ENCODE data around the gene NCAPH2.

Gene NCAPH2

DNA sequence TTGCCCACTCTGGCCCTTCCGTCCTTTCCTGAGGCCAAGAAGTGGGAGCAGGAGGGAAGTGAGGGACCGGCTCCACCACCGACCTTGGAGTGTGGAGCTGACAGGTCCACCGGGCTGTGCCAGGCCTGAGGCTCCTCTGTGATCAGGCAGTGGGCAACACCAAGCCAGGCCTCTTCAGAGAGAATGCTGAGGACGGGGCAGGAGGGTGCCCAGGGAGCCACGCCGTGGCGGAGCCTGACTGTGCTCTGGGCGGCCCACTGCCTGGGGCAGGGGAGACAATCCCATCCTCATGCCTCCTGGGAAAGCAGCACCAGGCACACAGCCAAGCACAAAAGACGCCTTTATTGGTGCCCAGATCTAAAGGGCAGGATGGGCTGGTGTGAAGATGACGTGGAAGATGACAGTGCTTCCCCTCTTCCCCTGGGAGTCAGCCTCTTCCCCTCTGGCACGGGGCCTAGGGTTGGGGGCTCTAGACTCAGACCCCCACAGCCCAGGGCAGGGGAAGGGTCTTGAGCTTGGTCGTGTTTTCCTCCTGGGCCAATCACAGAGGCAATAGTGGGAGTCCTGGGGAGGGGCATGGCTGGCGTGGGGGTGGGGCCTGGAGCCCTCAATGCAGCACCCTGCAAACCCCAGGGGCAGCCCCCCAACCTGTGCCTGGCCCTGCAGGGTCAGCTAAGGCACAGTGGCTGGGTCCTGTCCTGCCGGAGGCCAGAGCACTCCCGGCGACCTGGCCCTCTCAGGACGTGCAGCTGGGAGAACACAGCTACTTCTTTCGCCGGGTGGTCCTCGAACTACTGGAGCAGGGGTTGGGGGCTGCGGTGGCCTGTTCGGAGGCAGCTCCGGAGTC is 5.2 kb upstream of the NCAPH2 start:
- CTCF ChIA-PET = interaction anchor here (0.6 to 1.1 kb wide), 2 partner anchors 23 to 64 kb away, joined by 3 to 5 read pairs; partner anchors contain the start of gene SCO2

DNA sequence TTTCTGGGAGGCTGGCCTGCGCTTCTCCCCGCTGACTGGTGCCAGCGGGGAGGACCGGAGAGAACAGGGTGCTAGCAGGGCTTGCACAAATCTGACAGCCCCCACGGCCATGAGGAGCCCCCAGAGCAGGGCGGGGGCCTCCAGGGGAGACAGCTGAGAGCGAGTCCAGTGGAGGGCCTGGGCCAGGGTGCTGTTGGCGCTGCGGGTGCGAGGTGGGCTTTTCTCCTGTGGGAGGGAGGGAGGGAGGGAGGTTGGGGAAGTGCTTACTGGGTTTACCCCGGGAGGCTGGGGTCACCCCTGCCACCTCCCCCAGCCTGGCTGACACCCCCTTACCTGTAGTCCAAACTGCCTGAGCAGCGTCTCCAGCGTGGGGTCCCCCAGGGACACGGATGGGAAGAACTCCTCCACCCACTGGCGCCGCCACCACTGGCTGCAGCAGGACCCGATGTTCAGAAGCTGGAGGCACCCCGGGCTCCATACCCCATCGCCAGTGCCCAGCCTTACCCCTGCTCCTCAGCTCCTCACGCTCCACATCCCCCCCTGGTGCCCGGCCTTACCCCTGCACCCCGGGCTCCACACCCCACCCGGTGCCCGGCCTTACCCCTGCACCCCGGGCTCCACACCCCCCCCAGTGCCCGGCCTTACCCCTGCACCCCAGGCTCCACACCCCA is 4.4 kb upstream of the NCAPH2 start:
- ChIA-PET CTCF (no interaction called here), POLR2A (interaction anchor here (3.3 kb wide), 1 partner anchor 22 kb away, joined by 12 read pairs; the partner anchor contains the start of gene SCO2)
- Histone ChIP-seq H3K4me1 (ENCODE audit: control insufficient read depth, insufficient read depth, low read length) (peaks cover 3% of the 10 kb centered on the region), H3K27ac (ENCODE audit: extremely low read depth, low read depth, low read length) (no peak overlapping the region), H3K9me3 (ENCODE audit: control insufficient read depth, insufficient read depth, low read depth, low read length) (no peaks in the 10 kb centered on the region), H3K4me3 (ENCODE audit: low read depth, low read length) (no peak overlapping the region), H3K36me3 (ENCODE audit: control insufficient read depth in 2 of 2, insufficient read depth in 1 of 2, low read length in 2 of 2) (peaks cover 0 to 37% of the 10 kb centered on the region in 2 experiments; a peak in 1 of 3 replicates)
- TF ChIP-seq, protein P1, sequence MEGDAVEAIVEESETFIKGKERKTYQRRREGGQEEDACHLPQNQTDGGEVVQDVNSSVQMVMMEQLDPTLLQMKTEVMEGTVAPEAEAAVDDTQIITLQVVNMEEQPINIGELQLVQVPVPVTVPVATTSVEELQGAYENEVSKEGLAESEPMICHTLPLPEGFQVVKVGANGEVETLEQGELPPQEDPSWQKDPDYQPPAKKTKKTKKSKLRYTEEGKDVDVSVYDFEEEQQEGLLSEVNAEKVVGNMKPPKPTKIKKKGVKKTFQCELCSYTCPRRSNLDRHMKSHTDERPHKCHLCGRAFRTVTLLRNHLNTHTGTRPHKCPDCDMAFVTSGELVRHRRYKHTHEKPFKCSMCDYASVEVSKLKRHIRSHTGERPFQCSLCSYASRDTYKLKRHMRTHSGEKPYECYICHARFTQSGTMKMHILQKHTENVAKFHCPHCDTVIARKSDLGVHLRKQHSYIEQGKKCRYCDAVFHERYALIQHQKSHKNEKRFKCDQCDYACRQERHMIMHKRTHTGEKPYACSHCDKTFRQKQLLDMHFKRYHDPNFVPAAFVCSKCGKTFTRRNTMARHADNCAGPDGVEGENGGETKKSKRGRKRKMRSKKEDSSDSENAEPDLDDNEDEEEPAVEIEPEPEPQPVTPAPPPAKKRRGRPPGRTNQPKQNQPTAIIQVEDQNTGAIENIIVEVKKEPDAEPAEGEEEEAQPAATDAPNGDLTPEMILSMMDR (tag by site-specific recombination; IDR thresholded peaks at IDR 0.05) = 0 out of 2 replicates have a peak, but pooled peaks have one; percentile 24
- TF ChIP-seq SCRT2 (tag by site-specific recombination; IDR thresholded peaks at IDR 0.05) (no peak), ZNF350 (tag by site-specific recombination; IDR thresholded peaks at IDR 0.05) (no peak)

More for the DNA sequence above, 5.2 kb upstream of the NCAPH2 start:
- TF ChIP-seq ZNF132 (tag by site-specific recombination; IDR thresholded peaks at IDR 0.05; ENCODE audit: borderline replicate concordance) = no peak
- TF ChIP-seq ZNF791 (tag by site-specific recombination; IDR thresholded peaks at IDR 0.05) = no peak
- no peak for TF ChIP-seq ZNF529 (tag by site-specific recombination; IDR thresholded peaks at IDR 0.05; ENCODE audit: insufficient replicate concordance)
- TF ChIP-seq ZNF658 (tag by site-specific recombination; IDR thresholded peaks at IDR 0.05) = no peak
- no peak for TF ChIP-seq ZNF404 (tag by site-specific recombination; IDR thresholded peaks at IDR 0.05)
- TF ChIP-seq, protein P2, sequence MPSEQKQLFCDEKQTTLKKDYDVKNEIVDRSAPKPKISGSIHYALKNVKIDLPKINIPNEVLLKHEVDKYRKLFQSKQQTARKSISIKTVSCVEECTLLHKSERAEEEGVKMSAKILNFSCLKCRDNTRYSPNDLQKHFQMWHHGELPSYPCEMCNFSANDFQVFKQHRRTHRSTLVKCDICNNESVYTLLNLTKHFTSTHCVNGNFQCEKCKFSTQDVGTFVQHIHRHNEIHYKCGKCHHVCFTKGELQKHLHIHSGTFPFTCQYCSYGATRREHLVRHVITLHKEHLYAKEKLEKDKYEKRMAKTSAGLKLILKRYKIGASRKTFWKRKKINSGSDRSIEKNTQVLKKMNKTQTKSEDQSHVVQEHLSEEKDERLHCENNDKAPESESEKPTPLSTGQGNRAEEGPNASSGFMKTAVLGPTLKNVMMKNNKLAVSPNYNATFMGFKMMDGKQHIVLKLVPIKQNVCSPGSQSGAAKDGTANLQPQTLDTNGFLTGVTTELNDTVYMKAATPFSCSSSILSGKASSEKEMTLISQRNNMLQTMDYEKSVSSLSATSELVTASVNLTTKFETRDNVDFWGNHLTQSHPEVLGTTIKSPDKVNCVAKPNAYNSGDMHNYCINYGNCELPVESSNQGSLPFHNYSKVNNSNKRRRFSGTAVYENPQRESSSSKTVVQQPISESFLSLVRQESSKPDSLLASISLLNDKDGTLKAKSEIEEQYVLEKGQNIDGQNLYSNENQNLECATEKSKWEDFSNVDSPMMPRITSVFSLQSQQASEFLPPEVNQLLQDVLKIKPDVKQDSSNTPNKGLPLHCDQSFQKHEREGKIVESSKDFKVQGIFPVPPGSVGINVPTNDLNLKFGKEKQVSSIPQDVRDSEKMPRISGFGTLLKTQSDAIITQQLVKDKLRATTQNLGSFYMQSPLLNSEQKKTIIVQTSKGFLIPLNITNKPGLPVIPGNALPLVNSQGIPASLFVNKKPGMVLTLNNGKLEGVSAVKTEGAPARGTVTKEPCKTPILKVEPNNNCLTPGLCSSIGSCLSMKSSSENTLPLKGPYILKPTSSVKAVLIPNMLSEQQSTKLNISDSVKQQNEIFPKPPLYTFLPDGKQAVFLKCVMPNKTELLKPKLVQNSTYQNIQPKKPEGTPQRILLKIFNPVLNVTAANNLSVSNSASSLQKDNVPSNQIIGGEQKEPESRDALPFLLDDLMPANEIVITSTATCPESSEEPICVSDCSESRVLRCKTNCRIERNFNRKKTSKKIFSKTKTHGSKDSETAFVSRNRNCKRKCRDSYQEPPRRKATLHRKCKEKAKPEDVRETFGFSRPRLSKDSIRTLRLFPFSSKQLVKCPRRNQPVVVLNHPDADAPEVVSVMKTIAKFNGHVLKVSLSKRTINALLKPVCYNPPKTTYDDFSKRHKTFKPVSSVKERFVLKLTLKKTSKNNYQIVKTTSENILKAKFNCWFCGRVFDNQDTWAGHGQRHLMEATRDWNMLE (tag by site-specific recombination; conservative IDR thresholded peaks at IDR 0.05; ENCODE audit: low read depth) = no peak
- no peak for TF ChIP-seq ZBTB7A (tag by site-specific recombination; IDR thresholded peaks at IDR 0.05; ENCODE audit: low read depth)
- TF ChIP-seq KLF7 (tag by site-specific recombination; IDR thresholded peaks at IDR 0.05; ENCODE audit: borderline replicate concordance) = no peak
- no peak for TF ChIP-seq ZNF114 (tag by site-specific recombination; IDR thresholded peaks at IDR 0.05)
- TF ChIP-seq ZNF37A (tag by site-specific recombination; IDR thresholded peaks at IDR 0.05) = no peak
- TF ChIP-seq ZNF768 (tag by site-specific recombination; IDR thresholded peaks at IDR 0.05) = no peak
- TF ChIP-seq, protein P3, sequence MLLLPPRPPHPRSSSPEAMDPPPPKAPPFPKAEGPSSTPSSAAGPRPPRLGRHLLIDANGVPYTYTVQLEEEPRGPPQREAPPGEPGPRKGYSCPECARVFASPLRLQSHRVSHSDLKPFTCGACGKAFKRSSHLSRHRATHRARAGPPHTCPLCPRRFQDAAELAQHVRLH (tag by site-specific recombination; IDR thresholded peaks at IDR 0.05) = no peak
- no peak for TF ChIP-seq ZNF302 (tag by site-specific recombination; IDR thresholded peaks at IDR 0.05; ENCODE audit: low read depth)
- TF ChIP-seq ZFP41 (tag by site-specific recombination; IDR thresholded peaks at IDR 0.05; ENCODE audit: borderline replicate concordance) = no peak
- TF ChIP-seq TCF7L2 (IDR thresholded peaks at IDR 0.05; ENCODE audit: borderline replicate concordance, low read depth, low read length) = no peak
- no peak for TF ChIP-seq ZNF23 (tag by site-specific recombination; IDR thresholded peaks at IDR 0.05; ENCODE audit: borderline replicate concordance)
- H3K4me1 ChIP-seq (ENCODE audit: control insufficient read depth, insufficient read depth, low read length) = peaks cover 3% of the 10 kb centered on the region
- H3K36me3 ChIP-seq (ENCODE audit: control insufficient read depth in 2 of 2, insufficient read depth in 1 of 2, low read length in 2 of 2) = peaks cover 0 to 37% of the 10 kb centered on the region in 2 experiments; a peak in 1 of 3 replicates
- no peak overlapping the region for H3K27ac ChIP-seq (ENCODE audit: extremely low read depth, low read depth, low read length)
- POLR2A ChIA-PET = interaction anchor here (0.8 to 3.3 kb wide), 2 partner anchors 20 to 23 kb away, joined by 3 to 12 read pairs; partner anchors contain the start of gene SCO2
- no peaks in the 10 kb centered on the region for H3K9me3 ChIP-seq (ENCODE audit: control insufficient read depth, insufficient read depth, low read depth, low read length)
- H3K4me3 ChIP-seq (ENCODE audit: low read depth, low read length) = no peak overlapping the region
